ENCODE data around the gene SIX1.

The SIX1 gene

DNA sequence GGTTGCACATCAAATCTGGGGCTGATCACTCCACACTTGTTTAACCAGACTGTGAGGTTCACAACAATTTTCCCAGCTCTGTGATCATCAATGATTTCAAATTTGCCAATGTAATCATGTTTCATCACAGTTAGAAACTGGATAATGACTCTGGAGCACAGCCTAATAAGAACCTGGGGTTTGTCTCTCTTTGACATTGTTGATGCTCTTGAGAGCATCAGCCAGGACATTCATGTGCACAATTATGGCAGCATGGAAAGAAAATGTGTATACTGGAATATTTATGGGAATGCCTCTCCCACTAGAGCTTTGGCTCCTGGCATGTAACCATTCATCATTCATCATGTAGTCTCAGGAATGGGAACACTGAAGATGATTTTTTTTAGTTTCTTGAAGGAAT is 47.0 kb downstream of the SIX1 start:
- no peak for DNase-seq

DNA sequence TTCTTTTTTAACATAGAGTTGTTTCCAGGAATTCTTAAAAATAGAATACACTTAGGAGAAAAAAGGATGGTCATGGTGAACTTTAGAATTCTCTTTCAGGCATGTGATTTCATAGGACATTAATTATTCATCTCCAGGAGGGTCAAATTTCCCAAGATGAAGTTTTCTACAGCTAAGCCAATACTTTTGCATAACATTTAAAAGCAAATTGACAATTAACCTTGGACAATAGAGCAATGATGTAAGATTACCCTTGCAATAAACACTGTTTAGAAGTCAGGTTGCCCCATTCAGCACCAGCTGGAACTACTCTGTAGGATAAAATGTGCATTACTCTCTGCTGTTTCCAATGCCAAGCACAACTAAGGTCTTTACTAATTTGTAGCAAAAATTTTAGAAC is 49.5 kb downstream of the SIX1 start:
- no peak for DNase-seq

DNA sequence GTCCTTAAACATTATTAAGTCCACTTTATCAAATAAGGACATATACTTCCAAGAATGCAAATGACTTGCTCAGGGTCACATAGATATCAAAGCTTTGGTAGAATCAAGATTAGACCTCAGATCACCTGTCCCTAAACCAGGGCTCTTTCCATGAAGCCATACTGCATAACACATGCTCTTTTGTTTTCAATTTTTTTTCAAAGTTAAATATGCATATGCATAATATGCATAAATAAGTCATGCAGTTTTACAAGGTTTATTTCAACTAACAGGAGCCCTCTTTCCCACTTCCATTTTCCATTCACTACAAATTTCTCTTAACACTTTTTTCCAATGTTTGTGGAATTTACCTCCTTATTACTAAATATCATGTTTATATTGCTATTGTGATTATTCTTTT is 53.1 kb downstream of the SIX1 start:
- DNase-seq = no peak

DNA sequence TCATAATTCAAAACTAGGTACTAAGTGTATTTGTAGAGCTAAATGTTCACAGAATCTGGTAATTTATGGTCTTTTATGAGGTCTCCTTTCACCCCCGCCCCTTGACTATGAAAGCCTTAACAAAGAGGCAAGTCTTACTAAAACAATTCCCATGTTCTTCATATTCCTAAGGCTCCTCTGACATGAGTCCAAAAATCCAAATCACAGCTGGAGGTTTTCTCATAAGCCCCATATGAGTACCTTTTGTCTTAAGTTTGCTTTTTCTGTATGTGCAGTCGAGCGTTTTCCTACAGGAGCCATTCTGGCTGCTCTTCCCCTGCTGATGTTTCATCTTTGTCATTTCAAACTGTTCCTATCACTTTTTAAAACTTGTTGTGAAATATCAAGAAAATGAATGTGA is 55.2 kb downstream of the SIX1 start:
- no peak for DNase-seq

Measured in anterior cingulate cortex (tissue), 58 donors.